ENCODE data around the gene WWOX. TPM values are rescaled to one million over a fixed set of nuclear protein-coding genes. Genes with fewer than 3 reads are reported as not detected.

Gene WWOX
- total and polyA plus RNA-seq, 2 experiments from 2014 or later: 17.0 to 39.8 TPM

GRCh38 chr16:78199325-78200022 is 100.0 kb downstream of the WWOX start:
- WGBS (ENCODE audit: low lambda C conversion rate, missing lambda C conversion rate): 77% methylated on average over 7 of the region's 7 CpGs
- no peaks in the 10 kb centered on the region for H3K36me3 ChIP-seq (replicated peaks; ENCODE audit: insufficient read depth, low read depth)
- peak; percentile 36 for DNase-seq (ENCODE audit: low spot score)
- no peak overlapping the region for H3K4me3 ChIP-seq
- H3K27me3 ChIP-seq: no peaks in the 10 kb centered on the region
- TF ChIP-seq CTCF (IDR thresholded peaks at IDR 0.05; ENCODE audit: poor library complexity): no peak
- TF ChIP-seq EZH2phosphoT487 (IDR thresholded peaks at IDR 0.05; ENCODE audit: low read depth, severe bottlenecking, unreplicated experiment): no peak
- TF ChIP-seq EZH2 (IDR thresholded peaks at IDR 0.05; ENCODE audit: borderline replicate concordance): no peak
- no peaks in the 10 kb centered on the region for H3K9me2 ChIP-seq (replicated peaks; ENCODE audit: insufficient read depth)
- no peaks in the 10 kb centered on the region for H4K20me1 ChIP-seq (ENCODE audit: insufficient read depth, poor library complexity, severe bottlenecking)
- no peak overlapping the region for H2AFZ ChIP-seq
- no peaks in the 10 kb centered on the region for H3K9me3 ChIP-seq (ENCODE audit: low read depth)
- no peak overlapping the region for H3K4me2 ChIP-seq
- H3K79me2 ChIP-seq: no peaks in the 10 kb centered on the region
- peak overlapping the region; percentile 58 for H3K27ac ChIP-seq
- H3K4me1 ChIP-seq (ENCODE audit: insufficient read depth): peaks cover 8% of the 10 kb centered on the region

GRCh38 chr16:78200023-78200389 is 100.6 kb downstream of the WWOX start:
- no peak overlapping the region for H3K4me3 ChIP-seq
- peak overlapping the region; percentile 26 for H3K4me2 ChIP-seq
- peaks cover 8% of the 10 kb centered on the region for H3K4me1 ChIP-seq (ENCODE audit: insufficient read depth)
- no peaks in the 10 kb centered on the region for H3K9me3 ChIP-seq (ENCODE audit: low read depth)
- H4K20me1 ChIP-seq (ENCODE audit: insufficient read depth, poor library complexity, severe bottlenecking): no peaks in the 10 kb centered on the region
- no peaks in the 10 kb centered on the region for H3K79me2 ChIP-seq
- no peaks in the 10 kb centered on the region for H3K36me3 ChIP-seq (replicated peaks; ENCODE audit: insufficient read depth, low read depth)
- TF ChIP-seq CTCF (IDR thresholded peaks at IDR 0.05; ENCODE audit: poor library complexity) (no peak), EZH2 (IDR thresholded peaks at IDR 0.05; ENCODE audit: borderline replicate concordance) (no peak), EZH2phosphoT487 (IDR thresholded peaks at IDR 0.05; ENCODE audit: low read depth, severe bottlenecking, unreplicated experiment) (no peak)
- peak overlapping the region; percentile 58 for H3K27ac ChIP-seq
- WGBS (ENCODE audit: low lambda C conversion rate, missing lambda C conversion rate): 67% methylated on average over 7 of the region's 7 CpGs
- DNase-seq (ENCODE audit: low spot score): no peak
- no peaks in the 10 kb centered on the region for H3K9me2 ChIP-seq (replicated peaks; ENCODE audit: insufficient read depth)
- no peaks in the 10 kb centered on the region for H3K27me3 ChIP-seq
- H2AFZ ChIP-seq: no peak overlapping the region

GRCh38 chr16:78200623-78201096 is 101.2 kb downstream of the WWOX start:
- H3K36me3 ChIP-seq (replicated peaks; ENCODE audit: insufficient read depth, low read depth): no peaks in the 10 kb centered on the region
- no peaks in the 10 kb centered on the region for H3K27me3 ChIP-seq
- H3K27ac ChIP-seq: no peak overlapping the region
- no peak overlapping the region for H2AFZ ChIP-seq
- no peaks in the 10 kb centered on the region for H4K20me1 ChIP-seq (ENCODE audit: insufficient read depth, poor library complexity, severe bottlenecking)
- no peak for DNase-seq (ENCODE audit: low spot score)
- H3K79me2 ChIP-seq: no peaks in the 10 kb centered on the region
- no peaks in the 10 kb centered on the region for H3K9me3 ChIP-seq (ENCODE audit: low read depth)
- no peak overlapping the region for H3K4me3 ChIP-seq
- no peaks in the 10 kb centered on the region for H3K9me2 ChIP-seq (replicated peaks; ENCODE audit: insufficient read depth)
- H3K4me2 ChIP-seq: peak overlapping the region; percentile 26
- 53% methylated on average over 6 of the region's 6 CpGs for WGBS (ENCODE audit: low lambda C conversion rate, missing lambda C conversion rate)
- H3K4me1 ChIP-seq (ENCODE audit: insufficient read depth): peaks cover 8% of the 10 kb centered on the region
- TF ChIP-seq EZH2phosphoT487 (IDR thresholded peaks at IDR 0.05; ENCODE audit: low read depth, severe bottlenecking, unreplicated experiment): peak; percentile 45
- TF ChIP-seq EZH2 (IDR thresholded peaks at IDR 0.05; ENCODE audit: borderline replicate concordance): no peak
- TF ChIP-seq CTCF (IDR thresholded peaks at IDR 0.05; ENCODE audit: poor library complexity): no peak

All from hepatocyte (in vitro differentiated cells).